ENCODE data around the gene ACADVL.
"Not testable (repeated sequence)": the region's sequence is repeated elsewhere in the genome, so short reads cannot be mapped to it uniquely, and the experiment has no call there.

The ACADVL gene

DNA sequence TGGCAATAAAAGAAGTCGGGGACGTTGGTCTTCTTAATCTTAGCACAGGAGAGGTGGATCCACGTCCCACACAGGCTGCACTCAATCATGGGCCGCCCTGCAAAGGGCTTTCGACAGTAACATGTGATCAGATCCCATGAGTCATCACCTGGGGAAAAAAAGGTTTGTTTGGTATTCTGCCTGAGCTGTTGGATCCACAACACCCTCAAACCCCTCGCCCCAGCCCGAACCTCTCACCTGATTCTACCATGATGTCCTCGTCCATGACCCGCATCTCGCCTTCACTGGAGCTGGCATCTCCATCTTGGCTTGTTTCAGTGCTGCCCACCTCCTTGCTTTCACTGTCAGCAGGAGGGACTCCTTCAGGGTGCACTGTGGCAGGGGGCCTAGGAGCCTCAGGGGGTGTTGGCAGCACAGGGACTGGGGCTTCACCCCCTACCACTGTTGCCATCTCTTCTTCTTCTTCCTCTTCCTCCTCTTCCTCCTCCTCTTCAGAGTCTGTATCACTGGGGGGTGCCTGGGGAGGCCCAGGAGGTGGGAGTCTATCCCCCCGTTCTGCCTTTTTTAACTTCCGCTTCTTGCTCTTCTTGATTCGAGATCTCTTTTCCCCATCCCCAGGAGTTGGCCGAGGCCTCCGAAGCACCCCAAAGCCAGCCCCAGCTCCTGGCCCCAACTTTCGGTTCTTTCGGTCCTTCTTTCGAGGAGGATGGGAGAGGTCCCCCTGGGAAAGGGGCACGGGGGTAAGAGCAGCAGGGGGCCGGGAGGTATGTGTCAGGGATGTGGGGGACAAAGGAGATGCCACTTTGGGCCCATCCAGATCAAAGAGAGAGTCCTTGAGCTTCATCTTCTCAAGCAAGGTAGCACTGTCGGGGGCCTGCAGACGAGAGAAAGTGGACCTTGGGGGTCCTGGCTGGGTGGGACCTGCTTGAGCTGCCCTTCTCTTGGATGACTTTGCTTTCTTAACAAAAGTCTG, 16.2 kb downstream of the ACADVL start:
- no peak for DNase-seq

DNA sequence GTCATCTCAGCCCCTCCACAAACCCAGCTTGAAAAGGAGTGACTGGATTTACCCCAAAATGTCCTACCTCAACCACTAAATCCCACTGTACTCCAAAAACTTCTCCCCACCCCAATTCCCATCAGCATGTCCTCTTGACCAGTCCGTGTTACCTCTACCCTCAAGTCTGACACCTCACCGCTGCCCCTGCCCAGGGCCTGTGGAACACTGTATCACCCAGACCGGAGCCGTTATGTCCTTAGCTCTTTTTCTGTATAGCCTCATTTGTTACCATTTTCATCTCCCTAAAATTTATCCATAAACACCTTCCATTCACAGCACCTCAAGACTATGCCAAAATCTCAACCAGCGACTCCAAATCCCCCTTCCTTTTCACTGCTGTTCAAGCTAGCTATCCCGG, 17.1 kb downstream of the ACADVL start:
- no peak for DNase-seq

DNA sequence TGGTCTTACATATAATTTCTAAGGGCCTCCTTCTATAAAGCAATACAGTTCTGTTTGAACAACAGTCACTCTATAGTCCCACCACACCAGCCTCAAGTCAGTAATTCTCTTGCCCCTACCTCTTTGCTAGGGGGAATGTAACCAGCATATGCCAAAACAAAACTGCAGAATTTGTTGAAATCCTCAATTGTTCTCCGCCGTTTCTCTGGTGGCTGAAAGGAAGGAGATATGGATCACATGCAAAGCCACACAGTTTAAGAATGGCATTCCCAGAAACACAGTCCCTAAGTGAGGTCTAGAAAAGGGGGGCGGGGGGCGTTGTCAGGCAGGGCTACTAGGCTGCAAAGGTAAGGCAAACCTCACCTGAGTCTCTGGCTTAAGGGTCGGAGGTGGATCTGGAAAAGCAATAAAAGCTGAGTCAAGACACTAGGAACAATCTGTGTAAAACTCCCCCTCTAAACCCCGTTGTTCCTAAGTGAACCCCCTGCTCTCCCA, 17.6 kb downstream of the ACADVL start:
- DNase-seq: no peak

DNA sequence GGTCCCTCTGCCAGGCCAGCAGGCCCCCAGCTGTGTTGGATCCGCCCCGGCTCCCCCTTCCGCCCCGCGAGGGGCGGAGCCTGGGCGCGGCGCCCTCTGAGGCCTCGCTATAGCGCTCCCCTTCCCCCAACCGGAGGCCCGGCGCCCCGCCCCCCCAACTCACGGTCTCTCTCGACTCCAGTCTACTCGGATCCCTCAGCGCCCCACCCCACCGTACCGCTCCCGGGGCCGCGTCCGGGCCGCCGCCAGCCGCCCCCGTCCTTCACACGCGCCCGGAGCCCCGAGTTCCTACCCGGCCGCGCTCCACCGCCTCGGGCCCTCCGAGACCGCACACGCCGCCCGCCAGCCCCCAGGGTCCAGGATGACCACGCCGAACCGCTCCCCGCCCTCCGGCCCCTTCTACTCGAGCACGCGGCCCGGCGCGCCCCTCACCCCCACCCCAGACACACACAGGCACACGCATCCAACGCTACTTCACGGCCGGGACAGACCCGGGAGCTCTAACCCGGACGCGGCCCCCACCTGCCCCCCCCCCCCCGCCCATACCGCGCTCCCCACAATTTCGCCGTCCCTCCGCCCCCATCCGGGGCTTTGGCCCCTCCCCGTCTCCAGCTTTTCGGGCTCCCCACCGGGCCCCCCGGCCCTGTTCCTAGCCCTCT, 18.2 kb downstream of the ACADVL start:
- DNase-seq: peak; percentile 89 to 90

DNA sequence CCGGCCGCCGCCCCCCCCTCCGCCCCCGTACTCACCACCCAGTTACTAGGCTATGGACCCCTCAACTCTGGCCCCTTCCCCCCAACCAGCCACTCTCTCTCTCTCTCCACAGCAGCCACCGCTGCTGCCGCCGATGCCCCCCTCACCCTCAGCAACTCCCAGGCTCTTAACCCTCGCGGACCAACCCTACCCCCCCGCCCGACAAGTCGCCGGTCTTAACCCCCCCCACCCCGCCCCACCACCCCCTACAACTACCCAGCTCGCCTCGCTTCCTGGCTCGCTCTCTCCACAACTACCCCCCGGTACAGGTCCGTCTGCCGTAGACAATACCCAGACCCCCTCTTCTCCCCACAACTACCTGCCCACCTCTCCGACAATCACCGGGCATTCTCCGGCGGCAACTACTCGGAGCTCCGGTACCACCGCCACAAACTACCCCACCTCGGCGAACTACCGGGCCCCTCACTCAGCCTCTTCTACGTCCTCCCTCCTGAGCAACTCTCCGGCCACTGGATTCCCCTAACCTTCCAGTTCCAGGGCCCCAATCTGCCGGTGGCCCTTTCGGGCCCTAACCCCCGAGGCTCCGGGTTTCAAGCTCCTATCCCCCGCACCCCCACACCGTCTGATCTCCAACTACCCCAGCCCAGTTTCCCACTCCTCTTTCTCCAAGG, 18.8 kb downstream of the ACADVL start:
- no peak for DNase-seq

DNA sequence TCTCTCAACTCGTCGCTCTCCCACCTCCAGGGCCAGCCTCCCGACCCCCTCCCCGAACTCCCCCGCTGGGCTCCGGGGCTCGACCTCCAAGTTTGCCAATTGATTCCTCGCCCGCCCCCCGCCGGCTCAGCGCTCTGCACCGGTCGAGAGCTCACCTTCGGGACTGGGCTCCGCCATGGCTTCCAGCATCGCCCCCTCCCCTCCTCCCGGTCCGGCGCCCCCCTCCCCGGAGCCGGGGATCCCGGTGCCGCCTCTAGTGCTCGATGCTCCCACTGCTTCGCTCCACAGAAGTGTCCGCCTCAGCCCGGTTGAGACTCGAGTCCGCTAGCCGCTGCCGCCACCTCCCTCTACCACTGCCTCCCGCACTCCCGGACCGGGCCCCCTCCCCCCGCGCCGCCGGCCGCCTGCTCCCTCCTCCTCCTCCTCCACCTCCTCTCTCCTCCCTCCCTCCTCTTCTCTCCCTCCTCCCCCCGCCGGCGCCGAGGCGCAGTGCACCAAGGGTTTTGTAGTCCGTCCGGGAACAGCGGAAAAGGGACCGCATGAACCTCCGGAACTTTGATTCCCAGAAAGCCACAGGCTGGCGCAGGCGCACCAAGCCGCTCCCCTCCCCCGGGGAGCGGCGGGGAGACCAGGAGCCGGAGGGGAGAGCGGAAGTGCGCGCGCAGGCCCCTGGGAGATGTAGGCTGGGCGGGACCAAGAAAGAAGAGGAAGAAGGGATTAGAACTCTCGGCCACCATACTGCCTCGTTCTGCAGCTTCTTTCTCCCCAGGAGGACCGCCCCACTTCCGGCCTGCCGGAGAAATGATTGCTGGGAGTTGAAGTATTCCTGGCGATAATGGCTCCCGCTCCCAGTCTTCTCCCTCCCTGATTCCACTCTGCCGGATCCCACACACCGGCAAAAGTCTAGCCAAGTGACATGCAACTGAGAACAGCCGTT, 19.6 kb downstream of the ACADVL start, which contains the start of gene PHF23:
PHF23 (minus strand) TSS at position 367 of the 937 bp plus-strand sequence; CDS start at position 189, 178 bp downstream.
- peak; percentile 97 for DNase-seq

DNA sequence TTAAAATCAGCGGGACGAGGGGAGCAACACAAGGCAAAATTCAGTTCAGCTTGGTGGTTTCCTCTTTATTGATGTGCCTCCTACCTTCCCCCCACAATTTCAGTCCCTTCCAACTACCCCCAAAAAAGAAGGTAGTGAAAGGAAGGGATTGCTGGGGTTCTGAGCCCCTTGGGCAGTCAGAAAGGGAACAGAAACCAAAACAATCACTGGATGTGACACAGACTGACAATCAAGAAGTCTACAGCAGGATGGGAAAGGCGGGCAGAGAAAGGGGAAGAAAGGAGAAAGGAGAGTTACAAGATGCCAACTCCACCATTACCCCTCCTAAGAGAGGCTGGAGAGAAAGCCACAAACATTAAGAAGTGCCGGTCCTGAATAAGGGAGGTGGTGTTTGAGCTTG, 20.6 kb downstream of the ACADVL start:
- DNase-seq: no peak

DNA sequence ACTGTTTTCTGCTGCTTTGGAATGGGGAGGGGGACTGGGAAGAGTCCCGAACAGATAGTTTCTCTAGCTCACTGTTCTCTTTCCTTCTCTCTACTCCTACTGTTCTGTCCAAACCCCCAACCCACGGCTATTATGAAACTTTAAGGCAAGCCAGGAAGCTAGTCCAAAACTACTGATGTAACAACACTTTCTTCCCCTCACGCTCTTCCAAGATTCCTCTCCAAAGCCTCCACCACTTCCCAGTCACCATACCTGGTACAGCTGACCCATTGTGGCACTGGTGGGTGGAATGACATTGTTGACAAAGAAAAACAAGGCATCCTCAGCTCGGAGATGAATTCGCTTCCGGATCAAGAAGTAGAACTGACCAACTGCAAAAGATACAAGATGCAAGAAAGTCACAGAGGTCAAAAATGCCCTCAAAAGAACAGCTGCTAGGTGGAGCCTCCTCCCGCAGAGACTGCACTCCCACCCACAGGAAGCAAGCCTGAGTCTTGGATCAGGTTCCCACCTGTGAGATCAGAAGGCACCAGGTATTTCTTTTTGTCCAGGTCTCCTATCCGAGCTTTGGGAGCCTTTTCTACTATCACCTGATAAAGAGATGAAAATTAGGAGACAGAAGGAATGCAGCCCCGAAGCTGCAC, 21.5 kb downstream of the ACADVL start:
- no peak for DNase-seq

DNA sequence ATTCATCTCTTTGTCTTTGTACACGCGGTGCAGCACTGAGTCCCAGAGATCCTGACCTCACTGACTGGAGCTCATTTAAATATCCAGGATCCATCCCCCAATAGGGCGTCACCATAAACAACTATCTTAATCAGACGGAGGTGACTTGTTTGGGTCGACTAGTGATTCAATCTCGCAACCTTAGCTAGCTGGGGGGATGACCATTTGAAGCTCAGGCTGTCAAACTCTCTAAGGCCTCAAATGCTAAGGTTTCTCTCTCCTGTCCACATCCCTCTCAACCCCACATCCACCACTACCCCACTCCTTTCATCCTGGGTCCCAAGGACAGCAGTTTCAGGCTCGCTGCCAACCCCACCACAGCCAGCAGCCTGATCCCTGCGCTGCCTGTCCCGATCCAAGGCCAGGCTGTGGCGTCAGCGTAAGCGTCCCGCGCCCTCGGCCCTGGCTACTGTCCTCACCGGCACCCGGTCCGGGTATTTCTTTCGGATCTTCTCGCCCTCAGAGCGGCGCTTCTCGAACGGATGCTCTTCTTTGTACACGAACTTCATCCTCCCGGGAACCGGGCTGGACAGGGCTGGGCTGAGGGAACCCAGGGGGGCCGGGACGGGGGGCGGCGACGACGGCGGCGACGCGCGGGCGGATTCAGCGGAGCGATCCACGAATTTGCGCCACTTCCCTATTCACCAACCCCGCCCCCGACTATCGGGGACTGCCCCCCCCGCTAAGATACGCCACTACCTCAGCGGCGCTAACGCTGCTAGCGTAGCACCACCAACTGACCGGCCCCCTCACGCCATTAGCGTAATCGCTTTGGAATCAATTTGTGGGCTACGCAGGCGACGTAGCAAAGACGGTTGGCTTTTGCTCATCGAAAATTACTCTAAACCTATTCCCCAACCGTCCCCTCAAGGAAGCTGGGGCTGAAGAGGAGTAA, 22.3 kb downstream of the ACADVL start, which contains the start of gene GABARAP:
GABARAP (minus strand) TSS at position 667 of the 934 bp plus-strand sequence; CDS start at position 548, 119 bp downstream.
- peak; percentile 93 to 96 for DNase-seq

DNA sequence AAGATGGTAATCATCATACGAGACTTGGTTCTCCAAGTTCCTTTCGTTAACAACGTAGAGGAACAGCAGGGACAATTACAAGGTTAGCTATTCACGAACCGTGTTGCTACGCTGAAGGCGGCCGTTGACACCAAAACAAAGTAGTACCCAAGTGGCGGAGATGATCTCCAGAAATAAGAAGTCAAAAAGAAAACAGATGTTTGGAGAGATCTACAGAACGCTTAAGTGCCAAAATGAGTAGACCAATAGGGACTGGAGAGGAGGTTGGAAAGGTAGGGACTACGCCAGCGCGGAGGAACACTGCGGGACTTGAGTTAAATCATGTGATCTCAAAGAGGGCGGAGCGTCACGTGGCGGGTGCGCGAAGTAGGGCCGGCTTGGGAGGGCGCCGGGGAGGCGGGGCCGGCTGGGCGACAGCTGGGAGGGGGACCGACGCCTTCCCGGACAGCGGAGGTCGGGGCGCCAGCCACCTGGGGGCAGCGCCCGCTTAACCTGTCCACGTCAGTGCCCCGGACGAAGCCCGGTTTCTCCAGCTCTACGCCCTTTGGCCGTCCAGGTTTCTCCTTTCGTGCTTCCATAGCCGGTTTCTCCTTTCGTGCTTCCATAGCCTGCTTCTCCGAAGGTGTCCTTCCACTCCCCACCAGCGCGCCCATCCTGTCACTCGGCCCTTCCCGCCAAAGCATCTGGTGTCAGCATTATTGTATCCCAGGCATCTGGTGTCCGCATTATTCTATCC, 23.1 kb downstream of the ACADVL start:
- peak; percentile 92 to 93 for DNase-seq

DNA sequence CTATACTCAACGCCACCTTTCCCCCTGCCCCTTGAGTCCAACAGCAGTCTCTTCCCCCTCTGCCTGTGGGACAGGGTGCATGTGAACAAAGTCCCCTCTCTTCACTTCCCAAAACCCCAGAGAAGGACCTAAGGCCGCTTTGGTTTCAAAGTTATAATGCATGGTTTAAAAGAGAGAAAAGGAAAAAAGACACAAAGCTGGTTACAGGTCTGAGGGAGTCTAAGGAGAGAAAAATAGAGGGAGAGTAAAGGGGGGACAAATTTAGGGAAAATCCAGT, 23.7 kb downstream of the ACADVL start:
- no peak for DNase-seq

DNA sequence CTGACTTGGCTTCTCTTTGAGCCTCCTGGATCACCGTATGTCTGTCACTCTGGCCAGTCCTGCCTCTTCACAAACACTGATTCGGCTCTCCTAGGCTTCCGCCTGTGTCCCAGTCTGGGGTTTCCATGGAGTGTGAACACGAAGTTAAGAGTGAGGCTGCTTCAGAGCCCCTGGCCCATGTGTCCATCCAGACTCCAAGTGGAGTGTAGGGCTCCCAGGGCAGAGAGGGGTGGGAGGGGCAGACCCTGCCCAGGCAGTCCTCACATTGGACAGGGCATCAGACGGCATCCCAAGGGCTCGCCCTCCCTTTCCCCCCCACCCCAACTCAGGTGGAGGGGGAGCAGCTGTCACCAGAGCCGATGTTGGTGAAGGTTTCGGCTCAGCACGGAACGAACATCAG, 24.1 kb downstream of the ACADVL start:
- DNase-seq: not testable (repeated sequence)

DNA sequence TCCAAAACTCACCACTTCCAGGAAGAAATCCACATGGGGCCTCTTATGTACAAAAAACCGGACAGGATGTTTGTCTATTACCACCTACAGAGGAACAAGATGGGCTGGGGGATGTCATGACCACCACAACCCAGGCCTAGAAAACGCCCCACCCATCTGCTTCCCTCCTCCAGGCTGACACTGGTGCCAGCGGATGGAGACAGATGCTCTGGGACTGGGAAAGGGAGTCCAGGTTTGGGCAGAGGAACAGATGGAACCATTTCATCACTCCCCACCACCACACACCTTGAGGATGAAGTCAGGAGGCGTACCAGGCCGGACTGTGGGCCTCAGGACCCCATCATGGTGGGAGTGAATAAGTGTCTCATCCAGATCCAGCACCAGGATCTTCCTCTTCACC, 27.0 kb downstream of the ACADVL start:
- DNase-seq: no peak

DNA sequence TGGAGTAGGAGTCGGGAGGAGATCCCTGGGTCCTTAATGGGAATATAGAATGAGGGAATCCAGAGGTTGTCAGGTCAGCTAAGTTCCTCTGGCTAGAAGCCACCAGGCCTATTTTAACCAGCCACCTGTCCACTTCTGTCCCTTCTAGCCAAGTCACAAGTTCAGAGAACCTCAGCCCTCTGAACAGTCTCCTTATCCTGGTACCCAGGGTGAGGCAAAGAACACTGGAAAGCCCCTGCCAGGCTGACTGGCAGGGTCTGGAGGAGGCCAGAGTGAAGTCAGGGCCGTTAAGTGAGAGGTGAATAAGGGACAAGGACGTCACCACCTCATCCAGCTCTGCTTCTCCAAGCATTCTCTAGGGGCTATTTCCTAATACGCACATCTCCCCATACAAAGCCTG, 29.1 kb downstream of the ACADVL start:
- no peak for DNase-seq

DNA sequence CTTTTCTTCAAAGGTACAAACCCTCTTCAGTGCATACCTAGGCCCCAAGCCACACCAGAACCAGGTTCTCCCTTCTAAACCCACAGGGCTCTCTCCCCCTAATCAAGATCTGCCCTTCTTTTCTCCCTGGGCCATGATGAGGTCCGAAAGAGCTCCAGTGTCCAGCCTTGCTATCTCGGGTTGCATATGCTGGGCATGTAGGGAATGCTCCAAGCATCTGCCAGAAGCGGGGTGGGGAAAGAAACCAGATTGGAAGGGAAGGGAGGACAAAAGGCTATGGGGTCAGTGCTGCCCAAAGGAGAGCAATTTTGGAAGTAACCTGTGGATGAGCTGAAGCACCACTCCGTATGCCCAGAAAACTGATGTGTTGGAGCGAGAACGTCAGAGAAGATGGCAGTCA, 29.5 kb downstream of the ACADVL start:
- no peak for DNase-seq

DNA sequence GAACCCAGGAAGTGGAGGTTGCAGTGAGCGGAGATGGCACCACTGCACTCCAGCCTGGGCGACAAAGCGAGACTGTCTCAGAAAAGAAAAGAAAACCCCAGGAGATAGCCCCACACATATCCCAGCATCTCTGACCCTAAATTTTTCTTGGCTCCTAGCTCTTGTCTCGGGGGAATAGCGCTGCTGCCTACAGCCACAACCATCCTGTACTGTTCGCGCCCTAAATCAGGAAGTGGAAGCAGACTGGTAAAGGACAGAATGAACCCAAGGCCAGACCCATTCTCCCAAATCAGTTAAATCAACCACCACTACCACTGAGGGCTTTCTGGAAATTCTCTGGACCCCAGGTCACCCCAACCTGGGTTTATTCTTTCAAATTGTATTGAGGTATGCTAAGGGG, 30.1 kb downstream of the ACADVL start:
- no peak for DNase-seq

DNA sequence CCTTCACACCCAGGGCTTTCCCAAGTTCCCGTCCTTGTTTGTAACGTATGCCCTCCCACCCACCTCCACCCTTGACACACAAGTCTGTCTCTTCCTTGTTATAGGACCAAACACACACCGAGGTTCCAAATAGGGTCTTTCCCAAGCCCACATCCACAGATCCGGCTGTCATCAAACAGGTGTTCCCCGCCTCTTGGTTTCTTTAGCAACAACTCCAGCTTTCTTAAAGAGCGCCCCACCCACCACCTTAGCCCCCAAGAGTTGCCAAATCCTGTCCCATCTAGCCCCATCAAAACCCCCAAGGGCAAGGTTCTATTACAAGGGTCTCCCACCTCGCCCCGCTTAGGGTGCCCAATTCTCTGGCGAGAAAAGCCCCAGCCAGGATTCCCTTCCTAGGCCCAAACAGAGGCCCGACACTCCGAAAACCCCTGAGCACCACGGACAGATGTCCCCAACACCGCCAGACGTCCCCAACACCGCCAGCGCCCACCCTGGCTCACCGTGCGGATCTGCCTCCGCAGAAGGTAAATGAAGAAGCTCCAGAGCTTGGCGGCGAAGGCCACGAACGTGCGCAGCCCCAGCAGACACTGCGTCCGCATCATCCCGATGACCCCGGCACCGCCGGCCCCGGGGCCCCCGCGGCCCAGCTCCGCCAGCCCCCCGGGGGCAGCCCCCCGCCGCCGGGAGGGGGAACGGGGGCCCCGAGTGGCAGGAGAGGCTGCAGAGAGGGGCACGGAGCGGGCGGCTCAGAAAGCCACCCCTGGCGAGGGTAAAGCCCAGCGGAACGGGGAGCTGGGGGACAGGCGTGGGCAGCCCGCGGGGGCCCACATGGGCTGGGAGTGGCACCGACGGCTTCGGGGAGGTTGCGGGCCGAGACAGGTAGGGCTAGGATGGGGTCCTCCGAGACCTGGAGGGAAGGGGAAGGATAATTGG, 31.2 kb downstream of the ACADVL start:
- DNase-seq: no peak

DNA sequence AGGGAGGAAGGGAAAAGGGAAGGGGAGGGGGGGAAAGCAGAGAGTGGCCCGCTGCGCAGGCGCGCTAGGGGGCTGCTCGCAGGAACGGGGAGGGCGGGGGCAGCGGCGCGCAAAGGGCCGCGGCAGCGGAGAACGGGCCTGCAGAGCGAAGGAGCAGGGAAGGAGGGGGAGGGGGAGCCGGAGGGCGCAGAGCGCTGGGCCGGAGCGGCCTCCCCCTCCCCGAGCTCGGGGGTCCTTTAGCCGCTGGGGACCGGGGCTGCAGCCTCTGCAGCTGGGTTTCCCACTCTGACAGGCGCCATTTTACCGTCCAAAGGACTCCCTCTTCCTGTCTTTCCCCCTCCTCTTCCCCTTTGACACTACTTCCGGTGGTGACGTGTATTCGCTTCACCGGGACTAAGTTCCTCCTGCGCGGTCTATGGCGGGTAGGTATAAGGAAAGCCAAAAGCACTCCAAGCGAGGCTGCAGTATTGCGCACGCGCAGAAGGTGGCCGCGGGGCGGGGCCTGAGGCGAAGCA, 32.0 kb downstream of the ACADVL start, which contains the start of gene CTDNEP1:
CTDNEP1 (minus strand) TSS at position 74 of the 515 bp plus-strand sequence. CDS start 438 bp downstream, outside the sequence.
- DNase-seq: peak; percentile 72 to 99

All from stimulated activated CD4-positive, alpha-beta T cell treated with anti-CD3 and anti-CD28 coated beads, Interleukin-2, amount 100 ng/mL, for 24 hours (primary cell).